GM23338 (cell line): ENCODE data around the gene CTXND2. TPM values are rescaled to one million over a fixed set of nuclear protein-coding genes. Genes with fewer than 3 reads are reported as not detected.

Source experiments
- ATAC-seq: fragments of 200-7000 bp; cut with Tn5 transposase; 3 replicates; pipeline ENCODE4 v1.9.1; 2020
- DNase-seq: peaks from one replicate; pipeline ENCODE4 v3.0.0-alpha.2; 2015; ENCODE audit warnings: low spot score
- H2AFZ ChIP-seq: fragments of 200-600 bp; sonication (generic); 2 replicates; pipeline ENCODE4 v1.8.0; 2016; ENCODE audit warnings: antibody characterized with exemption, mild to moderate bottlenecking, moderate library complexity
- H3F3A ChIP-seq: fragments of 200-600 bp; sonication (generic); replicated peaks from 2 replicates; pipeline ENCODE4 v1.8.0; 2017; ENCODE audit warnings: antibody characterized with exemption, mixed run types, low read depth
- H3K27ac ChIP-seq: fragments of 200-600 bp; sonication (generic); 2 replicates; pipeline ENCODE4 v1.6.1; 2016; ENCODE audit warnings: low read depth
- H3K27me3 ChIP-seq: fragments of 200-600 bp; sonication (generic); 2 replicates; pipeline ENCODE4 v1.8.0; 2016; ENCODE audit warnings: mild to moderate bottlenecking, mixed run types, moderate library complexity; ENCODE audit not compliant: insufficient read depth
- H3K36me3 ChIP-seq: fragments of 200-600 bp; sonication (generic); 2 replicates; pipeline ENCODE4 v1.8.0; 2016; ENCODE audit warnings: mild to moderate bottlenecking; ENCODE audit not compliant: insufficient read depth
- H3K4me1 ChIP-seq: fragments of 200-600 bp; sonication (generic); 2 replicates; pipeline ENCODE4 v1.8.0; 2016; ENCODE audit warnings: mild to moderate bottlenecking, moderate library complexity; ENCODE audit not compliant: insufficient read depth
- H3K4me2 ChIP-seq: fragments of 200-600 bp; sonication (generic); 2 replicates; pipeline ENCODE4 v1.7.1; 2017; ENCODE audit warnings: mixed run types
- H3K4me3 ChIP-seq: fragments of 200-600 bp; sonication (generic); 2 replicates; pipeline ENCODE4 v1.6.1; 2016; ENCODE audit warnings: mixed run types
- H3K79me2 ChIP-seq: fragments of 200-600 bp; sonication (generic); replicated peaks from 2 replicates; pipeline ENCODE4 v1.8.0; 2017; ENCODE audit warnings: mild to moderate bottlenecking; ENCODE audit not compliant: insufficient read depth
- H3K9me2 ChIP-seq: fragments of 200-600 bp; sonication (generic); 2 replicates; pipeline ENCODE4 v1.8.0; 2017; ENCODE audit not compliant: insufficient read depth
- H4K20me1 ChIP-seq: fragments of 200-600 bp; sonication (generic); replicated peaks from 2 replicates; pipeline ENCODE4 v1.8.0; 2017; ENCODE audit warnings: mild to moderate bottlenecking; ENCODE audit not compliant: insufficient read depth
- H3K27ac Mint-ChIP-seq: 2 replicates; pipeline ENCODE4 v1.8.0; 2020; ENCODE audit warnings: inconsistent platforms, mild to moderate bottlenecking, moderate library complexity, mixed read lengths
- H3K27me3 Mint-ChIP-seq: 3 replicates; pipeline ENCODE4 v1.8.0; 2022; ENCODE audit warnings: low read depth, mild to moderate bottlenecking, moderate library complexity, mixed read lengths, inconsistent platforms; ENCODE audit not compliant: insufficient read depth, poor library complexity
- H3K36me3 Mint-ChIP-seq: 3 replicates; pipeline ENCODE4 v1.8.0; 2021; ENCODE audit warnings: low read depth, mild to moderate bottlenecking, inconsistent platforms, moderate library complexity, mixed read lengths
- H3K4me1 Mint-ChIP-seq: 3 replicates; pipeline ENCODE4 v1.8.0; 2020; ENCODE audit warnings: mild to moderate bottlenecking, inconsistent platforms, mixed read lengths
- H3K4me3 Mint-ChIP-seq: 3 replicates; pipeline ENCODE4 v1.8.0; 2021; ENCODE audit warnings: moderate library complexity, mild to moderate bottlenecking, inconsistent platforms, mixed read lengths
- H3K9me3 Mint-ChIP-seq: 3 replicates; pipeline ENCODE4 v1.8.0; 2020; ENCODE audit warnings: moderate library complexity, mild to moderate bottlenecking, inconsistent platforms, mixed read lengths
- CREB1 ChIP-seq: fragments of 250-450 bp; sonication (Bioruptor Pico); IDR thresholded peaks from 2 replicates; pipeline ENCODE4 v1.5.0; 2020; ENCODE audit warnings: low read depth, mild to moderate bottlenecking, moderate library complexity
- CTCF ChIP-seq, 2 experiments: fragments of 200-600 bp in 1 of 2; sonication (generic) in 1 of 2; conservative IDR thresholded peaks; 2 replicates each; pipeline versions ENCODE4 v1.5.1 to v1.6.1; 2016 to 2017; ENCODE audit warnings: antibody characterized with exemption in 2 of 2, low read depth in 2 of 2, mild to moderate bottlenecking in 2 of 2, moderate library complexity in 1 of 2
- ETS1 ChIP-seq: IDR thresholded peaks from 2 replicates; pipeline ENCODE4 v1.6.1; 2016; ENCODE audit warnings: antibody characterized with exemption
- EZH2 ChIP-seq: fragments of 200-600 bp; sonication (generic); IDR thresholded peaks from one replicate; pipeline ENCODE4 v1.8.0; 2017; ENCODE audit warnings: antibody characterized with exemption, mild to moderate bottlenecking, low read depth; ENCODE audit not compliant: unreplicated experiment
- EZH2phosphoT487 ChIP-seq: fragments of 200-600 bp; sonication (generic); IDR thresholded peaks from one replicate; pipeline ENCODE4 v1.8.1; 2018; ENCODE audit warnings: antibody characterized with exemption; ENCODE audit not compliant: unreplicated experiment
- JUNB ChIP-seq: IDR thresholded peaks from one replicate; pipeline ENCODE4 v1.6.1; 2016; ENCODE audit warnings: antibody characterized with exemption; ENCODE audit not compliant: unreplicated experiment
- NANOG ChIP-seq: IDR thresholded peaks from 2 replicates; pipeline ENCODE4 v1.6.1; 2016; ENCODE audit warnings: antibody characterized with exemption, borderline replicate concordance
- POLR2AphosphoS5 ChIP-seq: IDR thresholded peaks from 2 replicates; pipeline ENCODE4 v1.6.1; 2016; ENCODE audit warnings: antibody characterized with exemption, low read depth
- REST ChIP-seq: IDR thresholded peaks from one replicate; pipeline ENCODE4 v1.6.1; 2018; ENCODE audit warnings: antibody characterized with exemption; ENCODE audit not compliant: unreplicated experiment
- STAT1 ChIP-seq: IDR thresholded peaks from one replicate; pipeline ENCODE4 v1.6.1; 2016; ENCODE audit warnings: antibody characterized with exemption; ENCODE audit not compliant: unreplicated experiment
- ZNF114 ChIP-seq: fragments of 250-450 bp; sonication (Bioruptor Pico); IDR thresholded peaks from 2 replicates; pipeline ENCODE4 v1.5.0; 2020; ENCODE audit warnings: mild to moderate bottlenecking, moderate library complexity
- ZNF331 ChIP-seq: fragments of 250-450 bp; sonication (Bioruptor Pico); IDR thresholded peaks from 2 replicates; pipeline ENCODE4 v1.5.0; 2020; ENCODE audit warnings: low read depth, mild to moderate bottlenecking, moderate library complexity
- ZNF462 ChIP-seq: fragments of 250-450 bp; sonication (Bioruptor Pico); IDR thresholded peaks from 2 replicates; pipeline ENCODE4 v1.5.0; 2020; ENCODE audit warnings: mild to moderate bottlenecking, moderate library complexity
- polyA plus RNA-seq: library from polyadenylated mRNA; unstranded; fragments of >200 nt; fragmentation: Nextera tagmentation; extraction: Ambion mirVana; gene quantifications from 2 replicates; pipeline ENCODE4 v1.2.1, GENCODE V29; 2016
- total RNA-seq: library from RNA; depleted of rRNA; stranded (reverse); fragments of >200 nt; shearing (Covaris generic); gene quantifications from 2 replicates; pipeline ENCODE4 v1.2.3, GENCODE V29; 2014

The CTXND2 gene
- total and polyA plus RNA-seq, 2 experiments from 2014 or later = not detected

- peak; percentile 81 for DNase-seq
- H2AFZ ChIP-seq = peak overlapping the region; percentile 79; the same call in 1 of the 2 replicates
- Mint-ChIP-seq H3K9me3 (no peaks in the 10 kb centered on the region), H3K27ac (peak overlapping the region; percentile 7; the same call in 1 of the 2 replicates), H3K4me3 (peak overlapping the region; percentile 85), H3K4me1 (peaks cover 15% of the 10 kb centered on the region; the same call in 2 of the 3 replicates), H3K27me3 (no peaks in the 10 kb centered on the region), H3K36me3 (peaks cover 19% of the 10 kb centered on the region; the same call in 2 of the 3 replicates)
- H3K4me2 ChIP-seq = peak overlapping the region; percentile 89
- H3K36me3 ChIP-seq = no peaks in the 10 kb centered on the region
- no peaks in the 10 kb centered on the region for H3K4me1 ChIP-seq
- no peaks in the 10 kb centered on the region for H3K9me2 ChIP-seq
- H3K27me3 ChIP-seq = no peaks in the 10 kb centered on the region
- peaks cover 46% of the 10 kb centered on the region for H3K79me2 ChIP-seq
- no peaks in the 10 kb centered on the region; the same call in 1 of the 2 replicates for H3F3A ChIP-seq
- peak overlapping the region; percentile 85 for H3K4me3 ChIP-seq
- TF ChIP-seq POLR2AphosphoS5 (no peak), ZNF114 (no peak), REST (no peak), STAT1 (no peak), JUNB (no peak), NANOG (no peak), ZNF331 (CRISPR knock-in tag) (no peak), ZNF462 (no peak), EZH2phosphoT487 (no peak), CREB1 (no peak), EZH2 (no peak), ETS1 (no peak), CTCF (conservative IDR thresholded peaks at IDR 0.05; ENCODE audit: low read depth in 2 of 2) (no peak)
- peak; percentile 81 for ATAC-seq
- H3K27ac ChIP-seq = peak overlapping the region; percentile 90
- H4K20me1 ChIP-seq = 0 out of 2 replicates have a peak, but pooled peaks cover 6% of the 10 kb centered on the region
Measured at GRCh38 chr1:150876119-150876454, 10.8 kb upstream of the CTXND2 start.
